OCI-LY3 (cell line): Measurements from ENCODE around the gene ARHGAP42.

Experiments used
- H2AFZ ChIP-seq: fragments of 200-600, 300-600 bp; shearing (Covaris generic); 2 replicates; pipeline ENCODE4 v1.6.0; 2014; ENCODE audit warnings: antibody characterized with exemption, low read depth, low read length
- H3K27ac ChIP-seq: fragments of 200-600, 300-600 bp; sonication (generic); 2 replicates; pipeline ENCODE4 v1.5.1; 2014; ENCODE audit warnings: mild to moderate bottlenecking, low read length, moderate library complexity, mixed read lengths
- H3K27me3 ChIP-seq: fragments of 200-600, 300-600 bp; sonication (generic); 2 replicates; pipeline ENCODE4 v1.6.1; 2014; ENCODE audit warnings: low read depth, low read length, mixed read lengths
- H3K36me3 ChIP-seq: fragments of 200-600, 300-600 bp; sonication (generic); replicated peaks from 2 replicates; pipeline ENCODE3; 2014; ENCODE audit warnings: low read depth, low read length, mixed read lengths
- H3K4me1 ChIP-seq: fragments of 300-600, 200-600 bp; sonication (generic); 2 replicates; pipeline ENCODE4 v1.6.1; 2014; ENCODE audit warnings: low read length, mixed read lengths
- H3K4me2 ChIP-seq: fragments of 200-600, 300-600 bp; sonication (generic); 2 replicates; pipeline ENCODE4 v1.6.1; 2014; ENCODE audit warnings: low read length, mixed read lengths
- H3K4me3 ChIP-seq: fragments of 300-600, 200-600 bp; sonication (generic); 2 replicates; pipeline ENCODE4 v1.5.1; 2014; ENCODE audit warnings: antibody characterized with exemption, mild to moderate bottlenecking, low read length, moderate library complexity
- H3K79me2 ChIP-seq: fragments of 300-600, 200-600 bp; shearing (Covaris generic); 2 replicates; pipeline ENCODE4 v1.6.1; 2014; ENCODE audit warnings: mild to moderate bottlenecking, low read length, mixed read lengths
- H3K9ac ChIP-seq: fragments of 300-600, 200-600 bp; shearing (Covaris generic); 2 replicates; pipeline ENCODE4 v1.6.0; 2014; ENCODE audit warnings: mild to moderate bottlenecking, low read length, moderate library complexity
- H3K9me3 ChIP-seq: fragments of 200-600, 300-600 bp; shearing (Covaris generic); 2 replicates; pipeline ENCODE4 v1.6.1; 2014; ENCODE audit warnings: low read length, mixed read lengths; ENCODE audit not compliant: insufficient read depth
- H4K20me1 ChIP-seq: fragments of 200-600, 300-600 bp; sonication (generic); 2 replicates; pipeline ENCODE4 v1.6.1; 2016; ENCODE audit warnings: low read length, mixed read lengths; ENCODE audit not compliant: insufficient read depth
- EZH2phosphoT487 ChIP-seq: fragments of 200-600 bp; shearing (Covaris generic); IDR thresholded peaks from 2 replicates; pipeline ENCODE4 v1.6.1; 2018; ENCODE audit warnings: antibody characterized with exemption, mixed run types, low read depth
- TF ChIP-seq, protein P1 (sequence below): fragments of 200-600, 300-600 bp; sonication (generic); IDR thresholded peaks from 2 replicates; pipeline ENCODE4 v1.5.1; 2014; ENCODE audit warnings: antibody characterized with exemption, low read length, low read depth

Gene ARHGAP42

DNA sequence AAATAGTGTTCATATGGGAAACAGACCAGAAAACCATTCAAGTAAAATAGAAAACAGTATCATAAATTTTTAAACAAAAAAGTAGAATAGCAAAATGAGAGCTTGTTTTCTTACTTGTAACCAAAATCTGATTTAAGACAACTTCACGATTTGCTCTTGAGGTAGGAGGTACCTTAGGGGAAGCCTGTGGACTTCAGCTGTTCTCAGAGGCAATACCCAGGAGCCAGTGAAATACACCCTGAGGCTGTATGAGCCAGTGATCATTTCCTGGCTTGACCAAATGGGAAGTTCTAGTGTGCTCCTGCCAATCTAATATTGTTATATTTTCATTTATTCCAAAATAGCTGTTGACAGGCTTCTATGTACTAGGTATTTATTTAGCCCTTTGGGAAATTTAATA, 104.8 kb downstream of the ARHGAP42 start:
- H2AFZ ChIP-seq: no peak overlapping the region
- H3K4me2 ChIP-seq: no peak overlapping the region
- no peak overlapping the region for H3K9ac ChIP-seq
- H3K4me3 ChIP-seq: no peak overlapping the region
- H3K27me3 ChIP-seq: no peaks in the 10 kb centered on the region
- no peaks in the 10 kb centered on the region for H4K20me1 ChIP-seq
- peaks cover 3% of the 10 kb centered on the region for H3K36me3 ChIP-seq
- no peak overlapping the region for H3K27ac ChIP-seq
- TF ChIP-seq EZH2phosphoT487: no peak
- TF ChIP-seq, protein P1, sequence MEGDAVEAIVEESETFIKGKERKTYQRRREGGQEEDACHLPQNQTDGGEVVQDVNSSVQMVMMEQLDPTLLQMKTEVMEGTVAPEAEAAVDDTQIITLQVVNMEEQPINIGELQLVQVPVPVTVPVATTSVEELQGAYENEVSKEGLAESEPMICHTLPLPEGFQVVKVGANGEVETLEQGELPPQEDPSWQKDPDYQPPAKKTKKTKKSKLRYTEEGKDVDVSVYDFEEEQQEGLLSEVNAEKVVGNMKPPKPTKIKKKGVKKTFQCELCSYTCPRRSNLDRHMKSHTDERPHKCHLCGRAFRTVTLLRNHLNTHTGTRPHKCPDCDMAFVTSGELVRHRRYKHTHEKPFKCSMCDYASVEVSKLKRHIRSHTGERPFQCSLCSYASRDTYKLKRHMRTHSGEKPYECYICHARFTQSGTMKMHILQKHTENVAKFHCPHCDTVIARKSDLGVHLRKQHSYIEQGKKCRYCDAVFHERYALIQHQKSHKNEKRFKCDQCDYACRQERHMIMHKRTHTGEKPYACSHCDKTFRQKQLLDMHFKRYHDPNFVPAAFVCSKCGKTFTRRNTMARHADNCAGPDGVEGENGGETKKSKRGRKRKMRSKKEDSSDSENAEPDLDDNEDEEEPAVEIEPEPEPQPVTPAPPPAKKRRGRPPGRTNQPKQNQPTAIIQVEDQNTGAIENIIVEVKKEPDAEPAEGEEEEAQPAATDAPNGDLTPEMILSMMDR: no peak
- no peaks in the 10 kb centered on the region for H3K9me3 ChIP-seq
- no peaks in the 10 kb centered on the region for H3K4me1 ChIP-seq
- no peaks in the 10 kb centered on the region for H3K79me2 ChIP-seq

DNA sequence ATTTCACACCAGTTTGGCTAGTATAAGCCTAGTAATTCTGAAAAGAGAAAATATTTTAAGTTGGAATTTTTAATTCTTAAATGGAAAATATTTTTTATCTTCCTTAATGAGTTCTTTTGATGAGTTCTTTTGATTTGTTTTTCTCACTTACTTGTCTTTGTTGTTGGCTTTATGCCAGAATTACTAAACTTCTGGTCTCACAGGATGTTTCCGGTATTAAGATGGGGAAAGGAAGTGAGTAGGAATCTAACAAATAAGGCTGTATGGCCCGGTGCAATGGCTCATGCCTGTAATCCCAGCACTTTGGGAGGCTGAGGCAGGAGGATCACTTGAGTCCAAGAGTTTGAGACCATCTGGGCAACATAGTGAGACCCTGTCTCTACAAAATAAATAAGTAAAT, 106.4 kb downstream of the ARHGAP42 start:
- Histone ChIP-seq H3K4me1 (no peaks in the 10 kb centered on the region), H3K9ac (no peak overlapping the region), H3K27ac (no peak overlapping the region)

DNA sequence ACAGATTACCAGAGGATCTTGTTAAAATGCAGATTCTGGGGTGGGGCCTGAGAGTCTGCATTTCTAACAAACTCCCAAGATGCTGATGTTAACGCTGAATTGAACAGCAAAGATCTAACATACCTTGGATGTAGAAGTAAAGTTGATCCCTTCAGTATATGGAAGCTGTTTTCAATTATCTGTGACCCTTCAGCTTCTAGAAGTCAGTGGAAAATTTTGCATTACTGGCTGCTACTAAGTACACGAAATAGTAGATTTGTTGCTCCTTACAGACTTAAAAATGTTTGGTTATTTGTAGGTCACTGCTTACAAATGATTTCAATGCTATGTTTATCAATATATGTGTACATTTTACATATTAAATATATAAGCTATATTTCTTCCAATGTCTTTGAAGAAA, 107.4 kb downstream of the ARHGAP42 start:
- H3K4me3 ChIP-seq: no peak overlapping the region
- no peak overlapping the region for H2AFZ ChIP-seq
- H3K27ac ChIP-seq: no peak overlapping the region
- H3K79me2 ChIP-seq: no peaks in the 10 kb centered on the region
- no peaks in the 10 kb centered on the region for H3K27me3 ChIP-seq
- H3K4me1 ChIP-seq: no peaks in the 10 kb centered on the region
- no peak overlapping the region for H3K4me2 ChIP-seq
- H3K36me3 ChIP-seq: peaks cover 3% of the 10 kb centered on the region
- no peaks in the 10 kb centered on the region for H4K20me1 ChIP-seq
- H3K9me3 ChIP-seq: no peaks in the 10 kb centered on the region
- no peak for TF ChIP-seq EZH2phosphoT487
- TF ChIP-seq, protein P1: no peak
- no peak overlapping the region for H3K9ac ChIP-seq

More for the DNA sequence above, 106.4 kb downstream of the ARHGAP42 start:
- Histone ChIP-seq H3K4me3 (no peak overlapping the region), H4K20me1 (no peaks in the 10 kb centered on the region), H3K4me2 (no peak overlapping the region), H3K27me3 (no peaks in the 10 kb centered on the region), H3K79me2 (no peaks in the 10 kb centered on the region), H3K36me3 (peaks cover 3% of the 10 kb centered on the region), H2AFZ (no peak overlapping the region), H3K9me3 (no peaks in the 10 kb centered on the region)
- TF ChIP-seq, protein P1: no peak
- TF ChIP-seq EZH2phosphoT487: no peak

DNA sequence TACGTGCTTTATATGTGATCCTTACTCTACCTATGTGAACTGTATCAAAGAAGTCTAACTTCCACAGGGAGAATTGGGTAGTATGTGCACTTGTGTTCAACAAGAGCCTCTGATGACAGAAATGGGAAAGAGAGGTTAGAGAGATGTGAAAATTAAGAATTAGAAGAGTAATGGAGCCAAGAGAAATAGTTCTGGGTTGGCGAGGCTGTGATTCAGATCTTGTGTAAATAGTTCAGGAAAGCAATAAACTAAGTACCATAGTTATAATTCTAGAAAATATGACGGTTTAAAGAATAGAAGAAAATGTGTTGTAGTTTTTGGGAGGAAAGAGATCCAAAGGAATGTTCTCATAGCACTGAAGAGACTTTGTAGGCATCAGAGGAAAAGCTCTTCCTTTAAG, 112.4 kb downstream of the ARHGAP42 start:
- Histone ChIP-seq H3K4me1 (no peaks in the 10 kb centered on the region), H3K79me2 (no peaks in the 10 kb centered on the region), H3K27ac (no peak overlapping the region), H3K9me3 (no peaks in the 10 kb centered on the region), H3K36me3 (peaks cover 3% of the 10 kb centered on the region), H3K4me2 (no peak overlapping the region), H2AFZ (no peak overlapping the region), H3K4me3 (no peak overlapping the region), H4K20me1 (no peaks in the 10 kb centered on the region), H3K27me3 (no peaks in the 10 kb centered on the region), H3K9ac (no peak overlapping the region)
- no peak for TF ChIP-seq EZH2phosphoT487
- TF ChIP-seq, protein P1: no peak
